Measurements from ENCODE around the gene CC2D2A. TPM values are rescaled to one million over a fixed set of nuclear protein-coding genes. Genes with fewer than 3 reads are reported as not detected.
"Not testable (repeated sequence)": the region's sequence is repeated elsewhere in the genome, so short reads cannot be mapped to it uniquely, and the experiment has no call there.

CC2D2A gene
- total and polyA plus RNA-seq, 2 donors, result 3.3 to 3.5 TPM

DNA sequence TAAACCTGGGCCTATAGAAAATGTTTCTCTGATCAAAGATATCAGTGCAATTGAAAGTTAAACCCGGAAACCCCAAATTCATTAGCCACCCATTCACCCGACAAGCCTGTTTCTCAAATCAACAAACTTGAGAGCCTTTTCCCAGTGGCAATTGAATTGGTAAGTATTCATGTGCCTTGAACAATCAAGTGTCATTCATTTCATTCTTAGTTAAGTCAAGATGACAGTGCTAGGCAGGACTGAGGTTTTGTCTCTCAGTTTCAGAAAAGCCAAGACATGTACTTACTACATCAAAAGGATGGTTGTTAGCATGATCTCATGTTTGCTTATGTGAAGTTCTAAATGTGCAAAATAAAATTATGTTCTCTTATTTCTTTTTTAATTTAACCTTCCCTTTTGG lies 32.3 kb downstream of the CC2D2A start:
- Histone ChIP-seq H3K27ac (ENCODE audit: low read depth in 1 of 2, low read length in 1 of 2) (no peak overlapping the region), H3K9me3 (ENCODE audit: control insufficient read depth in 2 of 2, insufficient read depth in 1 of 2, low read length in 1 of 2) (no peaks in the 10 kb centered on the region), H3K4me3 (ENCODE audit: low read length in 2 of 2) (no peak overlapping the region), H3K4me1 (ENCODE audit: control insufficient read depth in 2 of 2, insufficient read depth in 2 of 2, low read length in 2 of 2) (no peaks in the 10 kb centered on the region), H3K27me3 (ENCODE audit: control insufficient read depth in 2 of 2, insufficient read depth in 1 of 2, low read length in 1 of 2) (no peaks in the 10 kb centered on the region), H3K36me3 (ENCODE audit: control insufficient read depth in 2 of 2, insufficient read depth in 2 of 2, low read length in 1 of 2) (no peaks in the 10 kb centered on the region)
- no peak for DNase-seq (ENCODE audit: low read depth in 6 of 9, low spot score in 9 of 9)
- 98% methylated on average over 2 of the region's 2 CpGs for WGBS

DNA sequence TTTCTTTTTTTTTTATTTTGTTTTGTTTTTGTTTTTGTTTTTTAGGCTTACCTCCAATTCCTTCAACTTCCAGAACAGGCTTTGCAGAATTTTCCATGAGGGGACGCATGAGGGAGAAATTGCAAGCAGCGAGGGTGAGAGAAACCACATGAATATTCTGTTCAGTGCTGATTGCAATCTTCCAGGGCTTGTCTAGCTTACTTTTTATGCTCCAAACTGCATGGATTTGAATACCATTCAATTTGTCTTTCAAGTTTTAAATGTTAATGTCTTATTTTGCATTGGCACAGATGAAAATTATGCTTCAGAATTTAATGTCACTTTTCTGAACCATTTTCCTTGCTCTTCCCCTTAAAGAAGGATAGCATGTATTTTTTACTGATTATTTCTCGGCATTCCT lies 32.7 kb downstream of the CC2D2A start:
- WGBS, result 93% methylated on average over 3 of the region's 3 CpGs
- no peak overlapping the region for H3K4me3 ChIP-seq (ENCODE audit: low read length in 2 of 2)
- no peak for DNase-seq (ENCODE audit: low read depth in 6 of 9, low spot score in 9 of 9)
- no peaks in the 10 kb centered on the region for H3K9me3 ChIP-seq (ENCODE audit: control insufficient read depth in 2 of 2, insufficient read depth in 1 of 2, low read length in 1 of 2)
- H3K27ac ChIP-seq (ENCODE audit: low read depth in 1 of 2, low read length in 1 of 2), result no peak overlapping the region
- H3K36me3 ChIP-seq (ENCODE audit: control insufficient read depth in 2 of 2, insufficient read depth in 2 of 2, low read length in 1 of 2), result no peaks in the 10 kb centered on the region
- H3K4me1 ChIP-seq (ENCODE audit: control insufficient read depth in 2 of 2, insufficient read depth in 2 of 2, low read length in 2 of 2), result no peaks in the 10 kb centered on the region
- H3K27me3 ChIP-seq (ENCODE audit: control insufficient read depth in 2 of 2, insufficient read depth in 1 of 2, low read length in 1 of 2), result no peaks in the 10 kb centered on the region

DNA sequence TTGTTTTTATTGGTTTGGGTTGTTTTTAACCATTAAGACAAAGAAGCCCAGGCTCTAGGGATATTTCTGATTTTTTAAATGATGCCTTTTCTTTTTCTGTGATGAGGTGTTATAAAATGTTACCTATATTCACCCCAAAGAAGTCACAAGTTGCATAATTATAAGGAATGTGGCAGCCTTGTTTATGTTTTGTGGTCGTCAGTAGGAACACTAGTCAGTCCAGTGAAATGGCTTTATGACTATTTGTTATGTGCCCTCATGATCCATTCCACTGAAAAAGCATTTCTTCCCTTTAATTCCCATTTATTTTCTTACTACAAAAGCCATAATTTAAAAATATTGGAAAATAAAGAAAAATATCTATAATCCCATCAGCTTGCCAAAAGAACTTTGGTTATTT lies 34.4 kb downstream of the CC2D2A start:
- Histone ChIP-seq H3K36me3 (ENCODE audit: control insufficient read depth in 2 of 2, insufficient read depth in 2 of 2, low read length in 1 of 2) (no peaks in the 10 kb centered on the region), H3K4me1 (ENCODE audit: control insufficient read depth in 2 of 2, insufficient read depth in 2 of 2, low read length in 2 of 2) (no peaks in the 10 kb centered on the region), H3K9me3 (ENCODE audit: control insufficient read depth in 2 of 2, insufficient read depth in 1 of 2, low read length in 1 of 2) (no peaks in the 10 kb centered on the region), H3K4me3 (ENCODE audit: low read length in 2 of 2) (no peak overlapping the region), H3K27me3 (ENCODE audit: control insufficient read depth in 2 of 2, insufficient read depth in 1 of 2, low read length in 1 of 2) (no peaks in the 10 kb centered on the region), H3K27ac (ENCODE audit: low read depth in 1 of 2, low read length in 1 of 2) (no peak overlapping the region)
- no peak for DNase-seq (ENCODE audit: low read depth in 6 of 9, low spot score in 9 of 9)
- 97% methylated on average over 1 of the region's 1 CpG for WGBS

- WGBS, result 94% methylated on average over 8 of the region's 8 CpGs
Measured at GRCh38 chr4:15506464-15506863, 36.8 kb downstream of the CC2D2A start.

GRCh38 chr4:15507679-15508078 lies 38.0 kb downstream of the CC2D2A start:
- 98% methylated on average over 4 of the region's 4 CpGs for WGBS
- DNase-seq (ENCODE audit: low read depth in 6 of 9, low spot score in 9 of 9), result no peak
- H3K36me3 ChIP-seq (ENCODE audit: control insufficient read depth in 2 of 2, insufficient read depth in 2 of 2, low read length in 1 of 2), result no peaks in the 10 kb centered on the region
- H3K9me3 ChIP-seq (ENCODE audit: control insufficient read depth in 2 of 2, insufficient read depth in 1 of 2, low read length in 1 of 2), result no peaks in the 10 kb centered on the region
- H3K27me3 ChIP-seq (ENCODE audit: control insufficient read depth in 2 of 2, insufficient read depth in 1 of 2, low read length in 1 of 2), result no peaks in the 10 kb centered on the region
- H3K4me3 ChIP-seq (ENCODE audit: low read length in 2 of 2), result no peak overlapping the region
- no peaks in the 10 kb centered on the region for H3K4me1 ChIP-seq (ENCODE audit: control insufficient read depth in 2 of 2, insufficient read depth in 2 of 2, low read length in 2 of 2)
- H3K27ac ChIP-seq (ENCODE audit: low read depth in 1 of 2, low read length in 1 of 2), result no peak overlapping the region

More at GRCh38 chr4:15506464-15506863, 36.8 kb downstream of the CC2D2A start:
- no peaks in the 10 kb centered on the region for H3K4me1 ChIP-seq (ENCODE audit: control insufficient read depth in 2 of 2, insufficient read depth in 2 of 2, low read length in 2 of 2)
- H3K9me3 ChIP-seq (ENCODE audit: control insufficient read depth in 2 of 2, insufficient read depth in 1 of 2, low read length in 1 of 2), result no peaks in the 10 kb centered on the region
- no peaks in the 10 kb centered on the region for H3K36me3 ChIP-seq (ENCODE audit: control insufficient read depth in 2 of 2, insufficient read depth in 2 of 2, low read length in 1 of 2)
- no peaks in the 10 kb centered on the region for H3K27me3 ChIP-seq (ENCODE audit: control insufficient read depth in 2 of 2, insufficient read depth in 1 of 2, low read length in 1 of 2)
- no peak overlapping the region for H3K4me3 ChIP-seq (ENCODE audit: low read length in 2 of 2)
- peak in 4 of 9 donors; percentile 7 to 51 (median 14) for DNase-seq (ENCODE audit: low read depth in 6 of 9, low spot score in 9 of 9)
- no peak overlapping the region for H3K27ac ChIP-seq (ENCODE audit: low read depth in 1 of 2, low read length in 1 of 2)

DNA sequence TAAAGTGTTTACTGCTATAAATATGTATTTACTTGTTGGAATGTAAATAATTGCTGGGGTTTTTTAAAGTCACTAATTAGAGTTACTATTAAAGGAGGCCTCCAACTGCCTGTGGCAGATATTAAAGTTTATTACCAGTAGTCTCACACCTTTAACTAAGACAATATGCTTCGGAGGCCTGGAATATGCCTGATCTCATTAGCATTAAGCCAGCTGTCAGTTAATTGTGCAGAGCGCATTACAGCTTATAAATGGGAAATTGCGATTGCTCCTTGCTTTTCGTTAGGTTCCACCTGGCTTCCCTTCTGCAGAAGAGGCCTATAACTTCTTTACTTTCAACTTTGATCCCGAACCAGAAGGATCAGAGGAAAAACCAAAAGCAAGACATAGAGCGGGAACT lies 41.3 kb downstream of the CC2D2A start:
- no peaks in the 10 kb centered on the region for H3K9me3 ChIP-seq (ENCODE audit: control insufficient read depth in 2 of 2, insufficient read depth in 1 of 2, low read length in 1 of 2)
- peaks cover 0 to 5% of the 10 kb centered on the region in 2 donors for H3K4me1 ChIP-seq (ENCODE audit: control insufficient read depth in 2 of 2, insufficient read depth in 2 of 2, low read length in 2 of 2)
- no peaks in the 10 kb centered on the region for H3K27me3 ChIP-seq (ENCODE audit: control insufficient read depth in 2 of 2, insufficient read depth in 1 of 2, low read length in 1 of 2)
- WGBS, result 98% methylated on average over 6 of the region's 6 CpGs
- no peaks in the 10 kb centered on the region for H3K36me3 ChIP-seq (ENCODE audit: control insufficient read depth in 2 of 2, insufficient read depth in 2 of 2, low read length in 1 of 2)
- no peak overlapping the region for H3K4me3 ChIP-seq (ENCODE audit: low read length in 2 of 2)
- DNase-seq (ENCODE audit: low read depth in 6 of 9, low spot score in 9 of 9), result no peak
- H3K27ac ChIP-seq (ENCODE audit: low read depth in 1 of 2, low read length in 1 of 2), result no peak overlapping the region

GRCh38 chr4:15513545-15513944 lies 43.9 kb downstream of the CC2D2A start:
- Histone ChIP-seq H3K4me1 (ENCODE audit: control insufficient read depth in 2 of 2, insufficient read depth in 2 of 2, low read length in 2 of 2) (peaks cover 0 to 5% of the 10 kb centered on the region in 2 donors), H3K4me3 (ENCODE audit: low read length in 2 of 2) (no peak overlapping the region), H3K27ac (ENCODE audit: low read depth in 1 of 2, low read length in 1 of 2) (no peak overlapping the region), H3K9me3 (ENCODE audit: control insufficient read depth in 2 of 2, insufficient read depth in 1 of 2, low read length in 1 of 2) (no peaks in the 10 kb centered on the region), H3K36me3 (ENCODE audit: control insufficient read depth in 2 of 2, insufficient read depth in 2 of 2, low read length in 1 of 2) (no peaks in the 10 kb centered on the region), H3K27me3 (ENCODE audit: control insufficient read depth in 2 of 2, insufficient read depth in 1 of 2, low read length in 1 of 2) (no peaks in the 10 kb centered on the region)
- peak in 6 of 9 donors; percentile 3 to 61 (median 14) for DNase-seq (ENCODE audit: low read depth in 6 of 9, low spot score in 9 of 9)
- WGBS, result 58% methylated on average over 3 of the region's 3 CpGs

- Histone ChIP-seq H3K9me3 (ENCODE audit: control insufficient read depth in 2 of 2, insufficient read depth in 1 of 2, low read length in 1 of 2) (no peaks in the 10 kb centered on the region), H3K27me3 (ENCODE audit: control insufficient read depth in 2 of 2, insufficient read depth in 1 of 2, low read length in 1 of 2) (no peaks in the 10 kb centered on the region), H3K4me1 (ENCODE audit: control insufficient read depth in 2 of 2, insufficient read depth in 2 of 2, low read length in 2 of 2) (peaks cover 0 to 5% of the 10 kb centered on the region in 2 donors), H3K27ac (ENCODE audit: low read depth in 1 of 2, low read length in 1 of 2) (no peak overlapping the region), H3K4me3 (ENCODE audit: low read length in 2 of 2) (no peak overlapping the region), H3K36me3 (ENCODE audit: control insufficient read depth in 2 of 2, insufficient read depth in 2 of 2, low read length in 1 of 2) (no peaks in the 10 kb centered on the region)
- DNase-seq (ENCODE audit: low read depth in 6 of 9, low spot score in 9 of 9), result no peak
- WGBS, result 97% methylated on average over 4 of the region's 4 CpGs
Measured at GRCh38 chr4:15515106-15515505, 45.4 kb downstream of the CC2D2A start.

GRCh38 chr4:15516494-15516893 lies 46.8 kb downstream of the CC2D2A start:
- 96% methylated on average over 3 of the region's 3 CpGs for WGBS
- H3K9me3 ChIP-seq (ENCODE audit: control insufficient read depth in 2 of 2, insufficient read depth in 1 of 2, low read length in 1 of 2), result no peaks in the 10 kb centered on the region
- H3K27ac ChIP-seq (ENCODE audit: low read depth in 1 of 2, low read length in 1 of 2), result no peak overlapping the region
- no peak for DNase-seq (ENCODE audit: low read depth in 6 of 9, low spot score in 9 of 9)
- H3K4me1 ChIP-seq (ENCODE audit: control insufficient read depth in 2 of 2, insufficient read depth in 2 of 2, low read length in 2 of 2), result peaks cover 0 to 5% of the 10 kb centered on the region in 2 donors
- H3K27me3 ChIP-seq (ENCODE audit: control insufficient read depth in 2 of 2, insufficient read depth in 1 of 2, low read length in 1 of 2), result no peaks in the 10 kb centered on the region
- H3K36me3 ChIP-seq (ENCODE audit: control insufficient read depth in 2 of 2, insufficient read depth in 2 of 2, low read length in 1 of 2), result no peaks in the 10 kb centered on the region
- H3K4me3 ChIP-seq (ENCODE audit: low read length in 2 of 2), result no peak overlapping the region

DNA sequence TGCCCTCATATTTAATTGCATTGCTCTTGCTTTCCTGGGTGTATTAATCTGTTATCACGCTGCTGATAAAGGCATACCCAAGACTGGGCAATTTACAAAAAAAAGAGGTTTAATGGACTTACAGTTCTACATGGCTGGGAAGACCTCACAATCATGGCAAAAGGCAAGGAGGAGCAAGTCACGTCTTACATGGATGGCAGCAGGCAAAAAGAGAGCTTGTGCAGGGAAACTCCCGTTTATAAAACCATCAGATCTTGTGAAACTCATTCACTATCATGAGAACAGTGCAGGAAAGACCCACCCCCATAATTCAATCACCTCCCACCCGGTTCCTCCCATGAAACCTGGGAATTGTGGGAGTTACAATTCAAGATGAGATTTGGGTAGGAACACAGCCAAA lies 48.0 kb downstream of the CC2D2A start:
- not testable (repeated sequence) for H3K36me3 ChIP-seq (ENCODE audit: control insufficient read depth in 2 of 2, insufficient read depth in 2 of 2, low read length in 1 of 2); H3K27me3 ChIP-seq (ENCODE audit: control insufficient read depth in 2 of 2, insufficient read depth in 1 of 2, low read length in 1 of 2); H3K9me3 ChIP-seq (ENCODE audit: control insufficient read depth in 2 of 2, insufficient read depth in 1 of 2, low read length in 1 of 2); H3K27ac ChIP-seq (ENCODE audit: low read depth in 1 of 2, low read length in 1 of 2); DNase-seq (ENCODE audit: low read depth in 6 of 9, low spot score in 9 of 9); H3K4me1 ChIP-seq (ENCODE audit: control insufficient read depth in 2 of 2, insufficient read depth in 2 of 2, low read length in 2 of 2); H3K4me3 ChIP-seq (ENCODE audit: low read length in 2 of 2)
- WGBS, result 98% methylated on average over 4 of the region's 4 CpGs
